NB4 (cell line): ENCODE data around the gene CCN2.

Experiments used
- DNase-seq: peaks from one replicate; pipeline ENCODE4 v3.0.0; 2010; ENCODE audit warnings: low read depth
- H3K4me3 ChIP-seq: one replicate; pipeline ENCODE4 v1.5.1; 2011; ENCODE audit warnings: mild to moderate bottlenecking, low read depth, low read length, moderate library complexity
- CTCF ChIP-seq: IDR thresholded peaks from one replicate; pipeline ENCODE4 v1.5.1; 2012; ENCODE audit warnings: low read depth, low read length
- MAX ChIP-seq: IDR thresholded peaks from 2 replicates; pipeline ENCODE4 v1.6.1; 2011; ENCODE audit warnings: low read depth, low read length
- MYC ChIP-seq: IDR thresholded peaks from 2 replicates; pipeline ENCODE4 v1.6.1; 2011; ENCODE audit warnings: low read depth, low read length
- POLR2A ChIP-seq: IDR thresholded peaks from 2 replicates; pipeline ENCODE4 v1.6.1; 2011; ENCODE audit warnings: mild to moderate bottlenecking; ENCODE audit not compliant: insufficient read length; ENCODE audit errors: extremely low read depth

Gene CCN2

GRCh38 chr6:131960371-131961133 lies 9.4 kb upstream of the CCN2 start:
- no peak for DNase-seq
- no peak overlapping the region for H3K4me3 ChIP-seq
- TF ChIP-seq MAX (no peak), MYC (no peak), CTCF (no peak)

GRCh38 chr6:131958542-131959470 lies 7.6 kb upstream of the CCN2 start:
- TF ChIP-seq MAX = no peak
- TF ChIP-seq MYC = no peak
- TF ChIP-seq POLR2A = no peak
- TF ChIP-seq CTCF = no peak
- no peak overlapping the region for H3K4me3 ChIP-seq
- no peak for DNase-seq

GRCh38 chr6:131958095-131958494 lies 6.9 kb upstream of the CCN2 start:
- no peak overlapping the region for H3K4me3 ChIP-seq
- DNase-seq = no peak
- TF ChIP-seq POLR2A = no peak
- TF ChIP-seq MYC = no peak

GRCh38 chr6:131955876-131956275 lies 4.7 kb upstream of the CCN2 start:
- TF ChIP-seq MAX = no peak
- no peak for TF ChIP-seq MYC
- TF ChIP-seq POLR2A = no peak
- TF ChIP-seq CTCF = no peak
- no peak overlapping the region for H3K4me3 ChIP-seq
- no peak for DNase-seq

GRCh38 chr6:131955192-131955591 lies 4.0 kb upstream of the CCN2 start:
- TF ChIP-seq CTCF = no peak
- TF ChIP-seq MYC = no peak
- no peak for TF ChIP-seq POLR2A
- no peak for TF ChIP-seq MAX
- no peak overlapping the region for H3K4me3 ChIP-seq
- DNase-seq = no peak

- no peak overlapping the region for H3K4me3 ChIP-seq
- no peak for TF ChIP-seq CTCF
- no peak for TF ChIP-seq MAX
- TF ChIP-seq MYC = no peak
- TF ChIP-seq POLR2A = no peak
- no peak for DNase-seq
Observed at GRCh38 chr6:131954775-131955107, 3.6 kb upstream of the CCN2 start.
